Rectal smooth muscle tissue (tissue), 1 donor: ENCODE results near the gene ADAMTS16.
"Not testable (repeated sequence)": the region's sequence is repeated elsewhere in the genome, so short reads cannot be mapped to it uniquely, and the experiment has no call there.

Experiments
- H3K27ac ChIP-seq: one replicate; pipeline ENCODE4 v1.7.0; 2013; ENCODE audit warnings: low read depth, low read length, inconsistent platforms
- H3K27me3 ChIP-seq: one replicate; pipeline ENCODE4 v1.7.0; 2013; ENCODE audit warnings: low read length; ENCODE audit not compliant: control insufficient read depth, insufficient read depth
- H3K36me3 ChIP-seq: one replicate; pipeline ENCODE4 v1.7.0; 2013; ENCODE audit warnings: low read length; ENCODE audit not compliant: control insufficient read depth, insufficient read depth
- H3K4me1 ChIP-seq: one replicate; pipeline ENCODE4 v1.7.0; 2013; ENCODE audit warnings: low read length; ENCODE audit not compliant: control insufficient read depth, insufficient read depth
- H3K4me3 ChIP-seq: one replicate; pipeline ENCODE4 v1.7.0; 2013; ENCODE audit warnings: low read length
- H3K9ac ChIP-seq: one replicate; pipeline ENCODE4 v1.7.0; 2013; ENCODE audit warnings: low read length

Gene ADAMTS16

DNA sequence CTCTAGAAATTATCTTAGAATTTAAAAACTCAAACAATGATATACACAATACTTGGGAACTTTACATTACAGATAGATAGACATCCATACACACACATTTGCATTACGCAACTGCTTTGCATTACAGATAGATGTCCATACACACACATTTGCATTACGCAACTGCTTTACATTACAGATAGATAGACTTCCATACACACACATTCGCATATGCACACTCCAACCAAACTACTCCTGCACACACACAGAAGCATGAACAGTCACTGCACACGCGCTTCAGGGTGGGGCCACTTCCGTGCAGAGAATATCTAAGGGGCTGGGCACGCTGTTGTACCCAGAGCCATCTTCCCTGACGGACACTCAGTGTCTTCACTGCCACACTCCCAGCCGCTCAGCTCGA is 7.9 kb upstream of the ADAMTS16 start:
- Histone ChIP-seq H3K27me3 (no peaks in the 10 kb centered on the region), H3K9ac (no peak overlapping the region), H3K4me1 (no peaks in the 10 kb centered on the region)

GRCh38 chr5:5132693-5133295 is 7.3 kb upstream of the ADAMTS16 start:
- Histone ChIP-seq H3K4me1 (no peaks in the 10 kb centered on the region), H3K27ac (no peak overlapping the region)

More for the DNA sequence above, 7.9 kb upstream of the ADAMTS16 start:
- Histone ChIP-seq H3K36me3 (no peaks in the 10 kb centered on the region), H3K27ac (no peak overlapping the region), H3K4me3 (no peak overlapping the region)

GRCh38 chr5:5134107-5134506 is 6.0 kb upstream of the ADAMTS16 start:
- no peaks in the 10 kb centered on the region for H3K36me3 ChIP-seq
- no peaks in the 10 kb centered on the region for H3K4me1 ChIP-seq
- H3K27ac ChIP-seq, result no peak overlapping the region
- H3K27me3 ChIP-seq, result no peaks in the 10 kb centered on the region
- no peak overlapping the region for H3K4me3 ChIP-seq
- H3K9ac ChIP-seq, result no peak overlapping the region

More at GRCh38 chr5:5132693-5133295, 7.3 kb upstream of the ADAMTS16 start:
- no peak overlapping the region for H3K4me3 ChIP-seq
- H3K36me3 ChIP-seq, result no peaks in the 10 kb centered on the region
- H3K27me3 ChIP-seq, result no peaks in the 10 kb centered on the region
- no peak overlapping the region for H3K9ac ChIP-seq

- Histone ChIP-seq H3K9ac (no peak overlapping the region), H3K36me3 (no peaks in the 10 kb centered on the region), H3K27me3 (no peaks in the 10 kb centered on the region), H3K4me3 (no peak overlapping the region), H3K4me1 (peaks cover under 1% of the 10 kb centered on the region), H3K27ac (no peak overlapping the region)
Measured at GRCh38 chr5:5135957-5136676, 4.0 kb upstream of the ADAMTS16 start.

DNA sequence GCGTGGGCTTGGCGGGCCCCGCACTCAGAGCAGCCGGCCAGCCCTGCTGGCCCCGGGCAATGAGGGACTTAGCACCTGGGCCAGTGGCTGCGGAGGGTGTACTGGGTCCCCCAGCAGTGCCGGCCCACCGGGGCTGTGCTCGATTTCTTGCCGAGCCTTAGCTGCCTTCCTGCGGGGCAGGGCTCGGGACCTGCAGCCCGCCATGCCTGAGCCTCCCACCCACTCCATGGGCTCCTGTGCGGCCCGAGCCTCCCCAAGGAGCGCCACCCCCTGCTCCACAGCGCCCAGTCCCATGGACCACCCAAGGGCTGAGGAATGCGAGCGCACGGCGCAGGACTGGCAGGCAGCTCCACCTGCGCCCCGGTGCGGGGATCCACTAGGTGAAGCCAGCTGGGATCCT is 2.3 kb upstream of the ADAMTS16 start:
- H3K36me3 ChIP-seq, H3K9ac ChIP-seq, H3K27me3 ChIP-seq: not testable (repeated sequence)

GRCh38 chr5:5139336-5139776 is 774 bp upstream of the ADAMTS16 start:
- H3K27me3 ChIP-seq, result no peaks in the 10 kb centered on the region
- H3K4me1 ChIP-seq, result peaks cover 4% of the 10 kb centered on the region
- H3K27ac ChIP-seq, result no peak overlapping the region
- no peak overlapping the region for H3K4me3 ChIP-seq
- H3K9ac ChIP-seq, result no peak overlapping the region
- H3K36me3 ChIP-seq, result no peaks in the 10 kb centered on the region

More for the DNA sequence above, 2.3 kb upstream of the ADAMTS16 start:
- not testable (repeated sequence) for H3K4me3 ChIP-seq, H3K4me1 ChIP-seq, H3K27ac ChIP-seq

GRCh38 chr5:5140479-5141338 is 579 bp downstream of the ADAMTS16 start:
- Histone ChIP-seq H3K27me3 (no peaks in the 10 kb centered on the region), H3K9ac (no peak overlapping the region), H3K36me3 (no peaks in the 10 kb centered on the region), H3K27ac (no peak overlapping the region), H3K4me1 (peaks cover 4% of the 10 kb centered on the region), H3K4me3 (peak overlapping the region; percentile 41)

GRCh38 chr5:5141339-5141599 is 1.1 kb downstream of the ADAMTS16 start:
- H3K36me3 ChIP-seq, result no peaks in the 10 kb centered on the region
- peaks cover 4% of the 10 kb centered on the region for H3K4me1 ChIP-seq
- no peak overlapping the region for H3K27ac ChIP-seq
- no peak overlapping the region for H3K4me3 ChIP-seq
- no peaks in the 10 kb centered on the region for H3K27me3 ChIP-seq
- no peak overlapping the region for H3K9ac ChIP-seq

- H3K4me3 ChIP-seq, result no peak overlapping the region
- H3K27me3 ChIP-seq, result no peaks in the 10 kb centered on the region
- H3K9ac ChIP-seq, result no peak overlapping the region
Measured at GRCh38 chr5:5141625-5142525, 1.7 kb downstream of the ADAMTS16 start.

DNA sequence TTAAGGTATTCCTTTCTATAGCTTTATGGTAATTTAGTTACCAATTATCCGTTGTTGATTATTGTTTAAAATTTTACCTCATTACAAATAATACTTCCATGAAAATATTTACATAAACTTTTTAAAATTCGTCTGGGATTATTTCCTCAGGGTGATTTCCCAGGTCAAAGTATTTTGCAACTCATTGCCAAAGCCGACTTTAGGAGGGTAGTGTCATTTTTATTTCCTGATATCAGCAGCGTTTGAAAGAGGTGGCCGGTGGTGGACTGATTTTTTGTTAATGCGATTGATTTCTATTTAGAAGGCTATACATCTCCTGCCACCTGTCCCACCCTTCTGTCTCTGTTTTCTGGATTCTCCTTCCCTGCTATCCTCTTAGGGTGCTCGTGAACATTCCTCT is 4.3 kb downstream of the ADAMTS16 start:
- H3K4me1 ChIP-seq, result peaks cover 4% of the 10 kb centered on the region
- no peaks in the 10 kb centered on the region for H3K36me3 ChIP-seq
- H3K4me3 ChIP-seq, result no peak overlapping the region
- no peak overlapping the region for H3K27ac ChIP-seq
- H3K9ac ChIP-seq, result no peak overlapping the region
- H3K27me3 ChIP-seq, result no peaks in the 10 kb centered on the region

More at GRCh38 chr5:5141625-5142525, 1.7 kb downstream of the ADAMTS16 start:
- Histone ChIP-seq H3K36me3 (no peaks in the 10 kb centered on the region), H3K27ac (no peak overlapping the region), H3K4me1 (peaks cover 4% of the 10 kb centered on the region)

DNA sequence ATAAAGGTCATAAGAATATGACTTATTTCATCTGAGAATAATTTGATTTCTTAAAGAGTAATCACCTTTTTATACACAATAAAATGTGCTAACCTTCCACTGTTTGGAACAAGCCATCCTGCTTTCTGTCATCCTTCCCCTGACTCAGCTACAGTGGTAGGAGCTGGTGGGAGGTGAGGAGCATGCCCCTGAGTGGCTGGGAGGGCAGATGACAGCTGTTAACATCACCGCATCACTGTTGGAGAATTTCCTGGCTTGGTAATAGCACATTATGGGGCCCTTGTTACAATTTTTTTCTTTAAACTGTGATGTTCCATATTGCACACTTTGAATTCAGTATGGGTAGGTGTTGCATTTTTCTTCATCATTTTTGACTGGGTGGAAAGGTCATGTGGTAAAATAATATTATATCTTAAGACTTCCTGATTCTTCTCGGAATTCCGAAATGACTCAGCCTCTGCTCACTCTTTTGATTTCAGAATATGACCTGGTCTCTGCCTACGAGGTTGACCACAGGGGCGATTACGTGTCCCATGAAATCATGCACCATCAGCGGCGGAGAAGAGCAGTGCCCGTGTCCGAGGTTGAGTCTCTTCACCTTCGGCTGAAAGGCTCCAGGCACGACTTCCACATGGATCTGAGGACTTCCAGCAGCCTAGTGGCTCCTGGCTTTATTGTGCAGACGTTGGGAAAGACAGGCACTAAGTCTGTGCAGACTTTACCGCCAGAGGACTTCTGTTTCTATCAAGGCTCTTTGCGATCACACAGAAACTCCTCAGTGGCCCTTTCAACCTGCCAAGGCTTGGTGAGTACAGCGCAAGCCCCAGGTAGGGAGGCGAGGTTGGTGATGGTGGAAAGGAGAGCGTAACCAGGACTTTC is 5.8 kb downstream of the ADAMTS16 start:
- Histone ChIP-seq H3K4me3 (no peak overlapping the region), H3K9ac (no peak overlapping the region)

More for the DNA sequence above, 5.8 kb downstream of the ADAMTS16 start:
- no peaks in the 10 kb centered on the region for H3K36me3 ChIP-seq
- peaks cover 4% of the 10 kb centered on the region for H3K4me1 ChIP-seq
- no peak overlapping the region for H3K27ac ChIP-seq
- no peaks in the 10 kb centered on the region for H3K27me3 ChIP-seq
